ENCODE measurements around the gene KHDC4.
"Not testable (repeated sequence)": the region's sequence is repeated elsewhere in the genome, so short reads cannot be mapped to it uniquely, and the experiment has no call there.

KHDC4 gene

GRCh38 chr1:155912056-155912536 is 22.1 kb downstream of the KHDC4 start:
- Mint-ChIP-seq H3K27me3 (no peaks in the 10 kb centered on the region), H3K4me1 (peaks cover 27% of the 10 kb centered on the region), H3K9me3 (no peaks in the 10 kb centered on the region), H3K36me3 (ENCODE audit: low read depth) (peaks cover 69% of the 10 kb centered on the region), H3K27ac (peak overlapping the region; percentile 90), H3K4me3 (peak overlapping the region; percentile 87)
- peak; percentile 9 for DNase-seq
- ATAC-seq, result no peak

- Mint-ChIP-seq H3K27me3 (no peaks in the 10 kb centered on the region), H3K9me3 (no peaks in the 10 kb centered on the region), H3K4me1 (peaks cover 27% of the 10 kb centered on the region), H3K27ac (peak within 1 kb of the TSS; percentile 90), H3K4me3 (peak within 1 kb of the TSS; percentile 87), H3K36me3 (ENCODE audit: low read depth) (peaks cover 62% of the 10 kb centered on the region)
- DNase-seq (peak; percentile 90), ATAC-seq (peak; percentile 85)
Observed at GRCh38 chr1:155911156-155912055, 22.8 kb downstream of the KHDC4 start, which contains the start of gene RIT1. TSS of gene RIT1 (minus strand) at chr1:155911349. CDS start at chr1:155910761, 588 bp downstream.

GRCh38 chr1:155910621-155911121 is 23.5 kb downstream of the KHDC4 start:
- Mint-ChIP-seq H3K27me3 (no peaks in the 10 kb centered on the region), H3K36me3 (ENCODE audit: low read depth) (peaks cover 57% of the 10 kb centered on the region), H3K4me3 (peak overlapping the region; percentile 87), H3K4me1 (peaks cover 27% of the 10 kb centered on the region), H3K9me3 (no peaks in the 10 kb centered on the region), H3K27ac (peak overlapping the region; percentile 90)
- peak; percentile 15 for DNase-seq
- ATAC-seq, result no peak

GRCh38 chr1:155909894-155910293 is 24.3 kb downstream of the KHDC4 start:
- H3K27ac Mint-ChIP-seq, result peak overlapping the region; percentile 90
- no peaks in the 10 kb centered on the region for H3K9me3 Mint-ChIP-seq
- peaks cover 52% of the 10 kb centered on the region for H3K36me3 Mint-ChIP-seq (ENCODE audit: low read depth)
- peak overlapping the region; percentile 87 for H3K4me3 Mint-ChIP-seq
- no peak for ATAC-seq
- no peaks in the 10 kb centered on the region for H3K27me3 Mint-ChIP-seq
- H3K4me1 Mint-ChIP-seq, result peaks cover 27% of the 10 kb centered on the region
- DNase-seq, result no peak

- Mint-ChIP-seq H3K27me3 (no peaks in the 10 kb centered on the region), H3K4me3 (no peak overlapping the region), H3K36me3 (ENCODE audit: low read depth) (peaks cover 44% of the 10 kb centered on the region), H3K9me3 (no peaks in the 10 kb centered on the region), H3K27ac (no peak overlapping the region), H3K4me1 (peaks cover under 1% of the 10 kb centered on the region)
- DNase-seq (no peak), ATAC-seq (no peak)
Observed at GRCh38 chr1:155904261-155904660, 30.0 kb downstream of the KHDC4 start.

- Mint-ChIP-seq H3K9me3 (no peaks in the 10 kb centered on the region), H3K27me3 (no peaks in the 10 kb centered on the region), H3K27ac (no peak overlapping the region), H3K36me3 (ENCODE audit: low read depth) (peaks cover 41% of the 10 kb centered on the region), H3K4me1 (no peaks in the 10 kb centered on the region), H3K4me3 (no peak overlapping the region)
- DNase-seq, result no peak
- no peak for ATAC-seq
Observed at GRCh38 chr1:155900161-155900560, 34.1 kb downstream of the KHDC4 start.

- Mint-ChIP-seq H3K27ac (no peak overlapping the region), H3K4me3 (no peak overlapping the region), H3K27me3 (no peaks in the 10 kb centered on the region), H3K4me1 (no peaks in the 10 kb centered on the region), H3K9me3 (no peaks in the 10 kb centered on the region), H3K36me3 (ENCODE audit: low read depth) (peaks cover 39% of the 10 kb centered on the region)
- DNase-seq (no peak), ATAC-seq (no peak)
Observed at GRCh38 chr1:155899683-155900082, 34.5 kb downstream of the KHDC4 start.

GRCh38 chr1:155898888-155899287 is 35.3 kb downstream of the KHDC4 start:
- Mint-ChIP-seq H3K36me3 (ENCODE audit: low read depth) (peaks cover 33% of the 10 kb centered on the region), H3K4me3 (no peak overlapping the region), H3K9me3 (no peaks in the 10 kb centered on the region), H3K27ac (no peak overlapping the region), H3K27me3 (no peaks in the 10 kb centered on the region), H3K4me1 (peaks cover 3% of the 10 kb centered on the region)
- DNase-seq (no peak), ATAC-seq (no peak)

GRCh38 chr1:155897746-155898145 is 36.5 kb downstream of the KHDC4 start:
- H3K9me3 Mint-ChIP-seq, result no peaks in the 10 kb centered on the region

GRCh38 chr1:155896476-155896875 is 37.7 kb downstream of the KHDC4 start:
- H3K9me3 Mint-ChIP-seq, H3K4me3 Mint-ChIP-seq, H3K27ac Mint-ChIP-seq, DNase-seq, H3K27me3 Mint-ChIP-seq, ATAC-seq: not testable (repeated sequence)
- peaks cover 13% of the 10 kb centered on the region for H3K4me1 Mint-ChIP-seq
- H3K36me3 Mint-ChIP-seq (ENCODE audit: low read depth), result peaks cover 30% of the 10 kb centered on the region

More at GRCh38 chr1:155897746-155898145, 36.5 kb downstream of the KHDC4 start:
- H3K4me1 Mint-ChIP-seq, result peaks cover 13% of the 10 kb centered on the region
- no peaks in the 10 kb centered on the region for H3K27me3 Mint-ChIP-seq
- no peak overlapping the region for H3K4me3 Mint-ChIP-seq
- peaks cover 30% of the 10 kb centered on the region for H3K36me3 Mint-ChIP-seq (ENCODE audit: low read depth)
- DNase-seq (no peak), ATAC-seq (no peak)
- peak overlapping the region; percentile 27 for H3K27ac Mint-ChIP-seq

- H3K27ac Mint-ChIP-seq, DNase-seq, H3K9me3 Mint-ChIP-seq, H3K4me3 Mint-ChIP-seq, ATAC-seq, H3K27me3 Mint-ChIP-seq: not testable (repeated sequence)
- H3K36me3 Mint-ChIP-seq (ENCODE audit: low read depth), result peaks cover 29% of the 10 kb centered on the region
- peaks cover 13% of the 10 kb centered on the region for H3K4me1 Mint-ChIP-seq
Observed at GRCh38 chr1:155895617-155896016, 38.6 kb downstream of the KHDC4 start.

- Mint-ChIP-seq H3K27me3 (no peaks in the 10 kb centered on the region), H3K27ac (no peak overlapping the region), H3K9me3 (no peaks in the 10 kb centered on the region), H3K4me1 (peaks cover 13% of the 10 kb centered on the region), H3K36me3 (ENCODE audit: low read depth) (peaks cover 9% of the 10 kb centered on the region), H3K4me3 (no peak overlapping the region)
- DNase-seq (no peak), ATAC-seq (peak; percentile 46)
Observed at GRCh38 chr1:155893389-155894142, 40.6 kb downstream of the KHDC4 start.

GRCh38 chr1:155892796-155893195 is 41.4 kb downstream of the KHDC4 start:
- no peaks in the 10 kb centered on the region for H3K9me3 Mint-ChIP-seq
- H3K4me1 Mint-ChIP-seq, result peaks cover 13% of the 10 kb centered on the region
- peaks cover 5% of the 10 kb centered on the region for H3K36me3 Mint-ChIP-seq (ENCODE audit: low read depth)
- DNase-seq (no peak), ATAC-seq (no peak)
- no peak overlapping the region for H3K4me3 Mint-ChIP-seq
- no peaks in the 10 kb centered on the region for H3K27me3 Mint-ChIP-seq
- H3K27ac Mint-ChIP-seq, result no peak overlapping the region

GRCh38 chr1:155890251-155890650 is 44.0 kb downstream of the KHDC4 start:
- Mint-ChIP-seq H3K9me3 (no peaks in the 10 kb centered on the region), H3K36me3 (ENCODE audit: low read depth) (no peaks in the 10 kb centered on the region), H3K4me1 (peaks cover 13% of the 10 kb centered on the region), H3K27ac (no peak overlapping the region), H3K4me3 (no peak overlapping the region), H3K27me3 (no peaks in the 10 kb centered on the region)
- ATAC-seq (no peak), DNase-seq (no peak)

All from activated naive CD8-positive, alpha-beta T cell treated with anti-CD3 and anti-CD28 coated beads, Interleukin-2, amount 50 U/mL, for 24 hours (primary cell).